DND-41 (cell line): ENCODE data around the gene RASSF7.

Experiments
- CTCF ChIP-seq: IDR thresholded peaks from 2 replicates; pipeline ENCODE4 v1.5.1; 2012; ENCODE audit warnings: borderline replicate concordance, low read length, moderate library complexity, mild to moderate bottlenecking; ENCODE audit not compliant: poor library complexity, severe bottlenecking; ENCODE audit errors: extremely low read depth
- EZH2 ChIP-seq: IDR thresholded peaks from 3 replicates; pipeline ENCODE4 v1.6.1; 2012; ENCODE audit warnings: borderline replicate concordance, low read depth, mild to moderate bottlenecking, moderate library complexity, low read length, inconsistent platforms; ENCODE audit not compliant: severe bottlenecking

DNA sequence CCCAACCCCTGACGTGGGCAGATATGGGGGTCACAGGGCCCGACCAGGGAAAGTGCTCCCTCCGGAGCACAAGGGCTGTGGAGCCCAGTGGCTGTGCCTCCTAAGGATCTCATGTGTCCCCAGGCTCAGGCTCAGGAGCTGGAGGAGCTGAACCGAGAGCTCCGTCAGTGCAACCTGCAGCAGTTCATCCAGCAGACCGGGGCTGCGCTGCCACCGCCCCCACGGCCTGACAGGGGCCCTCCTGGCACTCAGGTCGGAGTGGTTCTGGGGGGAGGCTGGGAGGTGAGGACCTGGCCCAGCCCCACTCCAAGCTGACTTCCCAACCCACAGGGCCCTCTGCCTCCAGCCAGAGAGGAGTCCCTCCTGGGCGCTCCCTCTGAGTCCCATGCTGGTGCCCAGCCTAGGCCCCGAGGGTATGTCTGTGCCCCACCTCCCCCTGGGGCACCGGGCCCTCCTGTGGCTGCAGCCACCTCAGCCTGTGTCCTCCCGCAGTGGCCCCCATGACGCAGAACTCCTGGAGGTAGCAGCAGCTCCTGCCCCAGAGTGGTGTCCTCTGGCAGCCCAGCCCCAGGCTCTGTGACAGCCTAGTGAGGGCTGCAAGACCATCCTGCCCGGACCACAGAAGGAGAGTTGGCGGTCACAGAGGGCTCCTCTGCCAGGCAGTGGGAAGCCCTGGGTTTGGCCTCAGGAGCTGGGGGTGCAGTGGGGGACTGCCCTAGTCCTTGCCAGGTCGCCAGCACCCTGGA, 2.5 kb downstream of the RASSF7 start:
- no peak for TF ChIP-seq CTCF
- TF ChIP-seq EZH2 = no peak
